Gastroesophageal sphincter (tissue), 4 donors: ENCODE measurements around the gene HMG20A. TPM values are rescaled to one million over a fixed set of nuclear protein-coding genes. Genes with fewer than 3 reads are reported as not detected.
A peak's percentile ranks its signal among the peaks of the same experiment; 100 is the strongest.

Source experiments
- ATAC-seq: fragments of 150-250 bp; one replicate; pipeline ENCODE4 v1.9.1; 2016; ENCODE audit warnings: mild to moderate bottlenecking, moderate library complexity
- H3K27ac ChIP-seq, 4 donors: fragments of 200-600 bp; sonication (generic) in 3 of 4; 1 replicate in 3 of 4; 2 replicates in 1 of 4; pipeline ENCODE4 v1.5.1; 2016 to 2019
- H3K27me3 ChIP-seq: fragments of 200-600 bp; sonication (generic); one replicate; pipeline ENCODE4 v1.5.1; 2019
- H3K36me3 ChIP-seq, 2 donors: fragments of 200-600 bp; sonication (generic); one replicate each; pipeline ENCODE4 v1.5.1; 2019; ENCODE audit warnings: control low read depth in 1 of 2
- H3K4me1 ChIP-seq, 3 donors: fragments of 200-600 bp; sonication (generic); 1 replicate in 2 of 3; 2 replicates in 1 of 3; pipeline ENCODE4 v1.5.1; 2016 to 2019; ENCODE audit warnings: control low read depth in 2 of 3
- H3K4me3 ChIP-seq, 2 donors: fragments of 200-600 bp; sonication (generic); one replicate each; pipeline ENCODE4 v1.5.1; 2019; ENCODE audit warnings: mild to moderate bottlenecking in 1 of 2, moderate library complexity in 1 of 2
- H3K9me3 ChIP-seq, 3 donors: fragments of 200-600 bp; sonication (generic); one replicate each; pipeline ENCODE4 v1.5.1; 2017 to 2019; ENCODE audit warnings: control low read depth in 2 of 3
- CTCF ChIP-seq, 4 experiments: fragments of 200-600 bp in 2 of 4; fragments of 450-650 bp in 2 of 4; sonication (generic) in 1 of 4; IDR thresholded peaks; one replicate each; pipeline ENCODE4 v1.5.1; 2017 to 2019; ENCODE audit warnings: antibody characterized with exemption in 4 of 4, mild to moderate bottlenecking in 2 of 4, moderate library complexity in 2 of 4
- EP300 ChIP-seq: sonication (generic); formaldehyde crosslinking; IDR thresholded peaks from one replicate; pipeline ENCODE4 v1.6.1; 2017; ENCODE audit warnings: antibody characterized with exemption, mild to moderate bottlenecking
- POLR2A ChIP-seq, 2 donors: fragments of 450-650 bp; IDR thresholded peaks; one replicate each; pipeline ENCODE4 v1.6.1; 2017; ENCODE audit warnings: antibody characterized with exemption in 2 of 2, mild to moderate bottlenecking in 2 of 2, moderate library complexity in 1 of 2
- POLR2AphosphoS5 ChIP-seq: sonication (generic); formaldehyde crosslinking; IDR thresholded peaks from one replicate; pipeline ENCODE4 v1.6.1; 2017; ENCODE audit warnings: antibody characterized with exemption
- WGBS, 2 donors: methylation state at CpG; one replicate each; pipeline ENCODE4 v1.1.5; 2018; ENCODE audit warnings: low coverage in 1 of 2; 5-methylcytosine and 5-hydroxymethylcytosine counted together
- total RNA-seq, 4 donors: library from RNA; depleted of rRNA; stranded (reverse); fragments of >200 nt; gene quantifications; one replicate each; pipeline ENCODE4 v1.1.0, GENCODE V29; 2016

The HMG20A gene
- total RNA-seq = 10 to 100 TPM; 23.2 to 47.9 (median 33.2) TPM

- Histone ChIP-seq H3K4me1 (peaks cover 18 to 65% (median 26%) of the 10 kb centered on the region in 3 donors), H3K27me3 (no peaks in the 10 kb centered on the region), H3K4me3 (peak within 1 kb of the TSS; percentile 83 to 99), H3K36me3 (no peaks in the 10 kb centered on the region), H3K9me3 (no peaks in the 10 kb centered on the region), H3K27ac (peak within 1 kb of the TSS; percentile 93 to 99 (median 96))
- ATAC-seq = peak; percentile 54
- WGBS, 2 donors = 0 to 1% methylated on average over 13 to 18 of the region's 25 CpGs
- no peak for TF ChIP-seq EP300
- peak in 1 of 2 donors; percentile 37 for TF ChIP-seq POLR2A (IDR thresholded peaks at IDR 0.05)
- TF ChIP-seq CTCF (IDR thresholded peaks at IDR 0.05) = peak in 1 of 4 experiments; percentile 25
- peak; percentile 25 for TF ChIP-seq POLR2AphosphoS5
Measured at GRCh38 chr15:77420610-77421369, at the start of gene HMG20A. HMG20A (plus strand) TSS chr15:77420888; CDS start chr15:77458408, 37,520 bp downstream.

- Histone ChIP-seq H3K36me3 (no peaks in the 10 kb centered on the region), H3K27ac (no peak overlapping the region), H3K4me3 (no peak overlapping the region), H3K9me3 (no peaks in the 10 kb centered on the region), H3K4me1 (no peaks in the 10 kb centered on the region), H3K27me3 (no peaks in the 10 kb centered on the region)
- no peak for TF ChIP-seq EP300
- no peak for TF ChIP-seq POLR2A (IDR thresholded peaks at IDR 0.05)
- TF ChIP-seq POLR2AphosphoS5 = no peak
- TF ChIP-seq CTCF (IDR thresholded peaks at IDR 0.05) = no peak
- no peak for ATAC-seq
- WGBS, 2 donors = 65 to 91% methylated on average over 4 to 5 of the region's 5 CpGs
Measured at GRCh38 chr15:77371850-77372563, 48.7 kb upstream of the HMG20A start.

- no peaks in the 10 kb centered on the region for H3K36me3 ChIP-seq
- H3K4me1 ChIP-seq = no peaks in the 10 kb centered on the region
- H3K27ac ChIP-seq = no peak overlapping the region
- ATAC-seq = no peak
- no peak overlapping the region for H3K4me3 ChIP-seq
- 83 to 97% methylated on average over 2 to 3 of the region's 4 CpGs for WGBS, 2 donors
- no peaks in the 10 kb centered on the region for H3K27me3 ChIP-seq
- H3K9me3 ChIP-seq = no peaks in the 10 kb centered on the region
- no peak for TF ChIP-seq POLR2A (IDR thresholded peaks at IDR 0.05)
Measured at GRCh38 chr15:77373441-77373840, 47.2 kb upstream of the HMG20A start.

- H3K27me3 ChIP-seq = no peaks in the 10 kb centered on the region
- ATAC-seq = no peak
- no peak overlapping the region for H3K4me3 ChIP-seq
- no peaks in the 10 kb centered on the region for H3K36me3 ChIP-seq
- no peak for TF ChIP-seq CTCF (IDR thresholded peaks at IDR 0.05)
- TF ChIP-seq EP300 = no peak
- no peak for TF ChIP-seq POLR2A (IDR thresholded peaks at IDR 0.05)
- TF ChIP-seq POLR2AphosphoS5 = no peak
- H3K4me1 ChIP-seq = no peaks in the 10 kb centered on the region
- no peaks in the 10 kb centered on the region for H3K9me3 ChIP-seq
- H3K27ac ChIP-seq = no peak overlapping the region
- 77 to 81% methylated on average over 1 of the region's 1 CpG for WGBS, 2 donors
Measured at GRCh38 chr15:77375133-77375532, 45.6 kb upstream of the HMG20A start.

GRCh38 chr15:77376770-77377169 is 43.9 kb upstream of the HMG20A start:
- WGBS, 2 donors = 94 to 100% methylated on average over 1 of the region's 1 CpG
- Histone ChIP-seq H3K4me1 (no peaks in the 10 kb centered on the region), H3K27me3 (no peaks in the 10 kb centered on the region), H3K36me3 (no peaks in the 10 kb centered on the region), H3K4me3 (no peak overlapping the region), H3K27ac (no peak overlapping the region), H3K9me3 (no peaks in the 10 kb centered on the region)
- ATAC-seq = no peak
- TF ChIP-seq POLR2AphosphoS5 (no peak), EP300 (no peak), CTCF (IDR thresholded peaks at IDR 0.05) (no peak), POLR2A (IDR thresholded peaks at IDR 0.05) (no peak)
